Osteoblast (primary cell): ENCODE measurements around the gene SPTBN2. TPM values are rescaled to one million over a fixed set of nuclear protein-coding genes. Genes with fewer than 3 reads are reported as not detected.

Experiments used
- DNase-seq: peaks from one replicate; pipeline ENCODE4 v3.0.0; 2011; ENCODE audit warnings: low spot score, mixed read lengths; ENCODE audit not compliant: insufficient read length; ENCODE audit errors: missing footprints
- H2AFZ ChIP-seq: 2 replicates; pipeline ENCODE4 v1.6.0; 2011; ENCODE audit warnings: mild to moderate bottlenecking, low read length
- H3K27ac ChIP-seq: 2 replicates; pipeline ENCODE4 v1.5.1; 2011; ENCODE audit warnings: mild to moderate bottlenecking, low read depth, low read length, moderate library complexity
- H3K27me3 ChIP-seq: 2 replicates; pipeline ENCODE4 v1.6.0; 2012; ENCODE audit warnings: mild to moderate bottlenecking, control low read depth, inconsistent platforms, low read length, moderate library complexity; ENCODE audit not compliant: insufficient read depth
- H3K36me3 ChIP-seq: 2 replicates; pipeline ENCODE4 v1.5.1; 2011; ENCODE audit warnings: mild to moderate bottlenecking, low read length, control low read depth, moderate library complexity; ENCODE audit not compliant: insufficient read depth
- H3K4me1 ChIP-seq: 2 replicates; pipeline ENCODE4 v1.5.1; 2011; ENCODE audit warnings: mild to moderate bottlenecking, low read length, control low read depth, moderate library complexity; ENCODE audit not compliant: insufficient read depth
- H3K4me2 ChIP-seq: 2 replicates; pipeline ENCODE4 v1.6.0; 2011; ENCODE audit warnings: mild to moderate bottlenecking, low read length; ENCODE audit not compliant: insufficient read depth
- H3K4me3 ChIP-seq: fragments of 200-600 bp; sonication (generic); 3 replicates; pipeline ENCODE4 v1.5.1; 2012; ENCODE audit warnings: mild to moderate bottlenecking, low read length, inconsistent platforms; ENCODE audit not compliant: insufficient read depth
- H3K79me2 ChIP-seq: 2 replicates; pipeline ENCODE4 v1.6.0; 2012; ENCODE audit warnings: mild to moderate bottlenecking, low read length, control low read depth, inconsistent platforms; ENCODE audit not compliant: insufficient read depth
- H3K9me3 ChIP-seq: 2 replicates; pipeline ENCODE4 v1.5.1; 2011; ENCODE audit warnings: low read depth, low read length, control low read depth
- H4K20me1 ChIP-seq: 2 replicates; pipeline ENCODE4 v1.6.0; 2012; ENCODE audit warnings: mild to moderate bottlenecking, low read length, control low read depth; ENCODE audit not compliant: insufficient read depth
- total RNA-seq: library from RNA; depleted of rRNA; stranded (reverse); fragments of >200 nt; gene quantifications from 2 replicates; pipeline ENCODE4 v1.2.3, GENCODE V29; 2012
- TF ChIP-seq, protein P1 (sequence below): IDR thresholded peaks from 2 replicates; pipeline ENCODE4 v1.5.1; 2011; ENCODE audit warnings: mild to moderate bottlenecking, low read depth, low read length, moderate library complexity; ENCODE audit errors: extremely low read depth

Gene SPTBN2
- total RNA-seq, 1 donor = 2.2 TPM

DNA sequence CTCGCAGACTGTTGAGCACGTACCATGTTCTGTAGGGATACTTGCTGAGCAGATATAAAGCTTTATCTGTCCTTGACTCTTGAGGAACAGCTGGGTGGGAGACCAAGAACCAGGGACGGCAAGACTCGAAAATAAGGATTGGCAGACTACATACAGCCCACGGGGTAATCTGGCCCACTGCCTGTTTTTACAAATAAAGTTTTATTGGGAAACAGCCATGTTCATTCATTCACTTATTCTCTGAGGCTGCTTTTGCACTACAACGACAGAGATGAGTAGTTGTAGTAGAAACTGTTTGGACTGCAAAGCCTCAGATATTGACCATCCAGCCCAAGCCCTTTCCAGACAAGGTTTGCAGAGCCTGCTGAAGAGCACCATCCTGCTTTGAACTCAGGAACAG, 31.0 kb downstream of the SPTBN2 start:
- H3K4me1 ChIP-seq = no peaks in the 10 kb centered on the region
- H2AFZ ChIP-seq = no peak overlapping the region
- no peaks in the 10 kb centered on the region for H3K36me3 ChIP-seq
- H3K27me3 ChIP-seq = no peaks in the 10 kb centered on the region
- TF ChIP-seq, protein P1, sequence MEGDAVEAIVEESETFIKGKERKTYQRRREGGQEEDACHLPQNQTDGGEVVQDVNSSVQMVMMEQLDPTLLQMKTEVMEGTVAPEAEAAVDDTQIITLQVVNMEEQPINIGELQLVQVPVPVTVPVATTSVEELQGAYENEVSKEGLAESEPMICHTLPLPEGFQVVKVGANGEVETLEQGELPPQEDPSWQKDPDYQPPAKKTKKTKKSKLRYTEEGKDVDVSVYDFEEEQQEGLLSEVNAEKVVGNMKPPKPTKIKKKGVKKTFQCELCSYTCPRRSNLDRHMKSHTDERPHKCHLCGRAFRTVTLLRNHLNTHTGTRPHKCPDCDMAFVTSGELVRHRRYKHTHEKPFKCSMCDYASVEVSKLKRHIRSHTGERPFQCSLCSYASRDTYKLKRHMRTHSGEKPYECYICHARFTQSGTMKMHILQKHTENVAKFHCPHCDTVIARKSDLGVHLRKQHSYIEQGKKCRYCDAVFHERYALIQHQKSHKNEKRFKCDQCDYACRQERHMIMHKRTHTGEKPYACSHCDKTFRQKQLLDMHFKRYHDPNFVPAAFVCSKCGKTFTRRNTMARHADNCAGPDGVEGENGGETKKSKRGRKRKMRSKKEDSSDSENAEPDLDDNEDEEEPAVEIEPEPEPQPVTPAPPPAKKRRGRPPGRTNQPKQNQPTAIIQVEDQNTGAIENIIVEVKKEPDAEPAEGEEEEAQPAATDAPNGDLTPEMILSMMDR = no peak
- H3K27ac ChIP-seq = no peak overlapping the region
- no peak overlapping the region for H3K4me2 ChIP-seq
- no peaks in the 10 kb centered on the region for H3K79me2 ChIP-seq
- H3K4me3 ChIP-seq = no peak overlapping the region
- no peaks in the 10 kb centered on the region for H4K20me1 ChIP-seq
- DNase-seq = peak; percentile 55
- peaks cover 4% of the 10 kb centered on the region for H3K9me3 ChIP-seq

DNA sequence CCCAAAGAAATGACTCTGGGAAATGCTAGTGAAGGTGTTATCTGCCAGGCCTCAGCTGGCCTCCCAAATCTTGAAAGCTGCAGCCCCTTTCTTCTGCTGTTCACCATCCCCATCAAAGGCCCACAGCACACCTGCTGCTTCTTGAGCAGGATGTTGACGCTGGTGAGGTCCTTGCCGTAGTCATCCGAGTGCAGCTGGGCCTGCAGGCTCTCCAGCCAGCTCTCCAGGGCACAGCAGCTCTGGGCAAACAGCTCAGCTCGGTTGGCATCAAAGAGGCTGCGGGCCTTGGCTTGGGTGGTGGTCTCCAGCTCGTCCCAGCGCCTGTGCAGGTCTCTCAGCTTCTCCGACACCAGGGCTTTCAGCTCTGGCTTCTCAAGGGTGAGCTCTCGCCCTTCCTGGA, 32.9 kb downstream of the SPTBN2 start:
- TF ChIP-seq, protein P1 = no peak
- Histone ChIP-seq H3K27ac (no peak overlapping the region), H2AFZ (no peak overlapping the region), H3K36me3 (no peaks in the 10 kb centered on the region), H3K4me3 (no peak overlapping the region), H3K9me3 (peaks cover 4% of the 10 kb centered on the region), H3K4me1 (no peaks in the 10 kb centered on the region), H3K4me2 (no peak overlapping the region), H3K27me3 (no peaks in the 10 kb centered on the region), H4K20me1 (no peaks in the 10 kb centered on the region), H3K79me2 (no peaks in the 10 kb centered on the region)
- DNase-seq = peak; percentile 2

DNA sequence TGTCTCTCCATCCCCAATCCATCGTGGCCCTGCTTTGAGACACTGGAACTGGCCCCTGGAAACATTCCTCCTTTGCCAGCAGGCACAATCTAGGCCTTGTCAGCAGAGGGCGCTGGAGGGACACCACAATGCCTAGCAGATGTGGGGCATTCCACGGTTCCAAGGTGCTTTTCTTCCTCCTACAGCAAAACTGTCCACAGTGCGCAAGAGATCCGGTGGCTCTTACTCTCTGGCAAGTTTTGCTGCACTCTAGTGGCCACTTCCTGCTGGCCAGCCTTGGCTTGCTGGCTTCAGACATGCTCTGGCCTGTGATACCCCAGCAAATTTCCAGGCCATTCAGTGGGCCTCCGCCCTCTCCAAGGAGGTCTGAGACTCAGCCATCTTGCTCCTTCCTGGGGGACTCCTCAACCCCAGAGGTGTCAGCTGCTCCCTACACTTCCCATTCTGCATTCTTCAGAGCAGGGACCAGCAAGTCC, 34.2 kb downstream of the SPTBN2 start:
- Histone ChIP-seq H3K79me2 (no peaks in the 10 kb centered on the region), H3K4me2 (no peak overlapping the region), H3K27me3 (no peaks in the 10 kb centered on the region), H3K4me3 (no peak overlapping the region), H3K4me1 (no peaks in the 10 kb centered on the region), H4K20me1 (no peaks in the 10 kb centered on the region), H2AFZ (no peak overlapping the region), H3K9me3 (peaks cover 4% of the 10 kb centered on the region), H3K27ac (no peak overlapping the region), H3K36me3 (no peaks in the 10 kb centered on the region)
- TF ChIP-seq, protein P1 = peak; percentile 100
- peak; percentile 100 for DNase-seq

DNA sequence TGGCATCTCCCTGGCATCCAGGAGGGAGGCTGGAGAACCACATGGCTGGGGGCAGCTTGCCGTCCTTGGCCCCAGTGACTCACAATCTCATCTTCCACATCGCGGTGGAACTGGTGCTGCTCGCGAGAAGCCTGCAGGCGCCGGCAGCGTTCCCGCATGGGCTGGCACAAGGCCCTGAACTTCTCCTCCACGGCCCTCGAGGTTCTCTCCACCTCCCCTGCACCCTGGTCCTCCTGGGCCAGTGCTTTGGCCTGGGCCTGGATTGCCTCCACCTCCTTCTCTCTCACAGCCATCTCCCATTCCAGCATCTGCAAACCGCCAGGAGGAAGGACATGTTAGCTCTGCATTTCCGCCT, 35.0 kb downstream of the SPTBN2 start:
- Histone ChIP-seq H3K36me3 (no peaks in the 10 kb centered on the region), H4K20me1 (no peaks in the 10 kb centered on the region), H3K79me2 (no peaks in the 10 kb centered on the region), H3K4me1 (no peaks in the 10 kb centered on the region), H3K9me3 (no peaks in the 10 kb centered on the region), H3K27me3 (no peaks in the 10 kb centered on the region), H3K27ac (no peak overlapping the region), H3K4me3 (no peak overlapping the region), H2AFZ (no peak overlapping the region), H3K4me2 (no peak overlapping the region)
- TF ChIP-seq, protein P1 = no peak
- peak; percentile 66 for DNase-seq
